HL-60 (cell line): ENCODE data around the gene PROM1.
A peak's percentile ranks its signal among the peaks of the same experiment; 100 is the strongest.

Source experiments
- DNase-seq, 2 experiments: peaks; one replicate each; pipeline ENCODE4 v3.0.0-alpha.2; 2010 to 2020; ENCODE audit warnings: low read depth in 1 of 2, low spot score in 1 of 2
- H3K27ac ChIP-seq: fragments of 250-450 bp; sonication (Bioruptor Pico); replicated peaks from 2 replicates; pipeline ENCODE4 v1.5.1; 2020; ENCODE audit warnings: mild to moderate bottlenecking, moderate library complexity
- H3K27me3 ChIP-seq: fragments of 250-450 bp; sonication (Bioruptor Pico); 2 replicates; pipeline ENCODE4 v1.5.1; 2021; ENCODE audit warnings: mild to moderate bottlenecking, moderate library complexity; ENCODE audit not compliant: insufficient read depth, poor library complexity, severe bottlenecking
- H3K4me3 ChIP-seq: replicated peaks from 2 replicates; pipeline ENCODE4 v1.5.1; 2011; ENCODE audit warnings: mild to moderate bottlenecking, control low read depth, low read length; ENCODE audit not compliant: insufficient read depth
- CTCF ChIP-seq: IDR thresholded peaks from one replicate; pipeline ENCODE4 v1.5.1; 2011; ENCODE audit warnings: low read length, control low read depth, inconsistent platforms; ENCODE audit not compliant: insufficient read depth
- GABPA ChIP-seq: IDR thresholded peaks from 2 replicates; pipeline ENCODE4 v1.6.1; 2012; ENCODE audit warnings: low read depth
- POLR2AphosphoS5 ChIP-seq: IDR thresholded peaks from 2 replicates; pipeline ENCODE4 v1.6.1; 2012; ENCODE audit warnings: low read depth
- REST ChIP-seq: IDR thresholded peaks from 2 replicates; pipeline ENCODE4 v1.6.1; 2012; ENCODE audit warnings: low read depth; ENCODE audit not compliant: insufficient replicate concordance
- SPI1 ChIP-seq: IDR thresholded peaks from 2 replicates; pipeline ENCODE4 v1.6.1; 2012; ENCODE audit warnings: low read depth, mild to moderate bottlenecking, borderline replicate concordance

Gene PROM1

GRCh38 chr4:16124232-16124631 lies 40.4 kb upstream of the PROM1 start:
- DNase-seq: no peak
- TF ChIP-seq REST (no peak), CTCF (no peak), POLR2AphosphoS5 (no peak), GABPA (no peak), SPI1 (no peak)
- H3K27ac ChIP-seq: no peak overlapping the region
- no peak overlapping the region for H3K4me3 ChIP-seq
- no peaks in the 10 kb centered on the region for H3K27me3 ChIP-seq

- no peaks in the 10 kb centered on the region for H3K27me3 ChIP-seq
- H3K4me3 ChIP-seq: no peak overlapping the region
- H3K27ac ChIP-seq: peak overlapping the region; percentile 62
- TF ChIP-seq REST (no peak), CTCF (no peak), GABPA (no peak), POLR2AphosphoS5 (no peak), SPI1 (no peak)
- DNase-seq: peak in 1 of 2 experiments; percentile 6
Observed at GRCh38 chr4:16123356-16124084, 39.7 kb upstream of the PROM1 start.

GRCh38 chr4:16122784-16123183 lies 39.0 kb upstream of the PROM1 start:
- TF ChIP-seq SPI1: no peak
- peak; percentile 42 for TF ChIP-seq REST
- no peak for TF ChIP-seq GABPA
- no peak for TF ChIP-seq CTCF
- TF ChIP-seq POLR2AphosphoS5: 0 out of 2 replicates have a peak, but pooled peaks have one; percentile 21
- Histone ChIP-seq H3K27ac (peak overlapping the region; percentile 62), H3K27me3 (no peaks in the 10 kb centered on the region), H3K4me3 (no peak overlapping the region)
- peak in 1 of 2 experiments; percentile 68 for DNase-seq
